ENCODE measurements around the gene PTX4.
"Not testable (repeated sequence)": the region's sequence is repeated elsewhere in the genome, so short reads cannot be mapped to it uniquely, and the experiment has no call there.

The PTX4 gene

GRCh38 chr16:1488054-1488601 lies 616 bp downstream of the PTX4 start:
- no peak overlapping the region for H3K27ac ChIP-seq (ENCODE audit: low read length)
- no peak overlapping the region for H3K4me3 ChIP-seq (ENCODE audit: low read depth in 1 of 2, low read length in 2 of 2)
- H3K4me1 ChIP-seq (ENCODE audit: control insufficient read depth in 1 of 2, insufficient read depth in 2 of 2, low read length in 2 of 2): peaks cover 6 to 7% of the 10 kb centered on the region in 2 donors
- H3K9me3 ChIP-seq (ENCODE audit: control insufficient read depth in 1 of 2, low read length in 2 of 2): no peaks in the 10 kb centered on the region
- H3K27me3 ChIP-seq (ENCODE audit: low read depth, low read length): no peaks in the 10 kb centered on the region
- no peaks in the 10 kb centered on the region for H3K36me3 ChIP-seq (ENCODE audit: control insufficient read depth in 1 of 2, insufficient read depth in 2 of 2, low read length in 2 of 2)

GRCh38 chr16:1487395-1488053 lies 1.2 kb downstream of the PTX4 start:
- peaks cover 2% of the 10 kb centered on the region in 2 donors for H3K4me1 ChIP-seq (ENCODE audit: control insufficient read depth in 1 of 2, insufficient read depth in 2 of 2, low read length in 2 of 2)
- no peaks in the 10 kb centered on the region for H3K9me3 ChIP-seq (ENCODE audit: control insufficient read depth in 1 of 2, low read length in 2 of 2)
- no peak overlapping the region for H3K27ac ChIP-seq (ENCODE audit: low read length)
- H3K4me3 ChIP-seq (ENCODE audit: low read depth in 1 of 2, low read length in 2 of 2): no peak overlapping the region
- H3K27me3 ChIP-seq (ENCODE audit: low read depth, low read length): no peaks in the 10 kb centered on the region
- no peaks in the 10 kb centered on the region for H3K36me3 ChIP-seq (ENCODE audit: control insufficient read depth in 1 of 2, insufficient read depth in 2 of 2, low read length in 2 of 2)

- H3K27ac ChIP-seq (ENCODE audit: low read length): no peak overlapping the region
- no peak overlapping the region for H3K4me3 ChIP-seq (ENCODE audit: low read depth in 1 of 2, low read length in 2 of 2)
- H3K27me3 ChIP-seq (ENCODE audit: low read depth, low read length): no peaks in the 10 kb centered on the region
- no peaks in the 10 kb centered on the region for H3K9me3 ChIP-seq (ENCODE audit: control insufficient read depth in 1 of 2, low read length in 2 of 2)
- H3K4me1 ChIP-seq (ENCODE audit: control insufficient read depth in 1 of 2, insufficient read depth in 2 of 2, low read length in 2 of 2): no peaks in the 10 kb centered on the region
- H3K36me3 ChIP-seq (ENCODE audit: control insufficient read depth in 1 of 2, insufficient read depth in 2 of 2, low read length in 2 of 2): no peaks in the 10 kb centered on the region
Observed at GRCh38 chr16:1486551-1487390, 2.0 kb downstream of the PTX4 start.

GRCh38 chr16:1485847-1486496 lies 2.8 kb downstream of the PTX4 start:
- H3K4me1 ChIP-seq (ENCODE audit: control insufficient read depth in 1 of 2, insufficient read depth in 2 of 2, low read length in 2 of 2): no peaks in the 10 kb centered on the region
- H3K27me3 ChIP-seq (ENCODE audit: low read depth, low read length): no peaks in the 10 kb centered on the region
- H3K9me3 ChIP-seq (ENCODE audit: control insufficient read depth in 1 of 2, low read length in 2 of 2): no peaks in the 10 kb centered on the region
- H3K36me3 ChIP-seq (ENCODE audit: control insufficient read depth in 1 of 2, insufficient read depth in 2 of 2, low read length in 2 of 2): no peaks in the 10 kb centered on the region
- H3K4me3 ChIP-seq (ENCODE audit: low read depth in 1 of 2, low read length in 2 of 2): no peak overlapping the region
- no peak overlapping the region for H3K27ac ChIP-seq (ENCODE audit: low read length)

- Histone ChIP-seq H3K4me1 (ENCODE audit: control insufficient read depth in 1 of 2, insufficient read depth in 2 of 2, low read length in 2 of 2) (no peaks in the 10 kb centered on the region), H3K27me3 (ENCODE audit: low read depth, low read length) (no peaks in the 10 kb centered on the region), H3K9me3 (ENCODE audit: control insufficient read depth in 1 of 2, low read length in 2 of 2) (no peaks in the 10 kb centered on the region), H3K4me3 (ENCODE audit: low read depth in 1 of 2, low read length in 2 of 2) (no peak overlapping the region), H3K27ac (ENCODE audit: low read length) (no peak overlapping the region), H3K36me3 (ENCODE audit: control insufficient read depth in 1 of 2, insufficient read depth in 2 of 2, low read length in 2 of 2) (no peaks in the 10 kb centered on the region)
Observed at GRCh38 chr16:1481906-1482835, 6.6 kb downstream of the PTX4 start.

GRCh38 chr16:1478937-1479336 lies 9.8 kb downstream of the PTX4 start:
- H3K36me3 ChIP-seq (ENCODE audit: control insufficient read depth in 1 of 2, insufficient read depth in 2 of 2, low read length in 2 of 2); H3K27ac ChIP-seq (ENCODE audit: low read length); H3K9me3 ChIP-seq (ENCODE audit: control insufficient read depth in 1 of 2, low read length in 2 of 2); H3K27me3 ChIP-seq (ENCODE audit: low read depth, low read length); H3K4me3 ChIP-seq (ENCODE audit: low read depth in 1 of 2, low read length in 2 of 2): not testable (repeated sequence)
- peaks cover 0 to 10% of the 10 kb centered on the region in 2 donors for H3K4me1 ChIP-seq (ENCODE audit: control insufficient read depth in 1 of 2, insufficient read depth in 2 of 2, low read length in 2 of 2)

- no peak overlapping the region for H3K27ac ChIP-seq (ENCODE audit: low read length)
- H3K36me3 ChIP-seq (ENCODE audit: control insufficient read depth in 1 of 2, insufficient read depth in 2 of 2, low read length in 2 of 2): no peaks in the 10 kb centered on the region
- H3K4me1 ChIP-seq (ENCODE audit: control insufficient read depth in 1 of 2, insufficient read depth in 2 of 2, low read length in 2 of 2): peaks cover 3 to 23% of the 10 kb centered on the region in 2 donors
- no peak overlapping the region for H3K4me3 ChIP-seq (ENCODE audit: low read depth in 1 of 2, low read length in 2 of 2)
- no peaks in the 10 kb centered on the region for H3K27me3 ChIP-seq (ENCODE audit: low read depth, low read length)
- H3K9me3 ChIP-seq (ENCODE audit: control insufficient read depth in 1 of 2, low read length in 2 of 2): no peaks in the 10 kb centered on the region
Observed at GRCh38 chr16:1477033-1477432, 11.7 kb downstream of the PTX4 start.

- Histone ChIP-seq H3K27ac (ENCODE audit: low read length) (peak overlapping the region; percentile 69), H3K27me3 (ENCODE audit: low read depth, low read length) (no peaks in the 10 kb centered on the region), H3K4me3 (ENCODE audit: low read depth in 1 of 2, low read length in 2 of 2) (peak overlapping the region; percentile 80 to 91), H3K36me3 (ENCODE audit: control insufficient read depth in 1 of 2, insufficient read depth in 2 of 2, low read length in 2 of 2) (no peaks in the 10 kb centered on the region), H3K4me1 (ENCODE audit: control insufficient read depth in 1 of 2, insufficient read depth in 2 of 2, low read length in 2 of 2) (peaks cover 3 to 37% of the 10 kb centered on the region in 2 donors), H3K9me3 (ENCODE audit: control insufficient read depth in 1 of 2, low read length in 2 of 2) (no peaks in the 10 kb centered on the region)
Observed at GRCh38 chr16:1475552-1476114, 13.1 kb downstream of the PTX4 start.

GRCh38 chr16:1474796-1475551 lies 13.8 kb downstream of the PTX4 start, which contains the start of gene CLCN7:
Gene CLCN7 (minus strand): TSS chr16:1475028. CDS start chr16:1474974, 54 bp downstream.
- Histone ChIP-seq H3K4me3 (ENCODE audit: low read depth in 1 of 2, low read length in 2 of 2) (peak within 1 kb of the TSS; percentile 80 to 91), H3K27ac (ENCODE audit: low read length) (peak within 1 kb of the TSS; percentile 69), H3K36me3 (ENCODE audit: control insufficient read depth in 1 of 2, insufficient read depth in 2 of 2, low read length in 2 of 2) (no peaks in the 10 kb centered on the region), H3K9me3 (ENCODE audit: control insufficient read depth in 1 of 2, low read length in 2 of 2) (no peaks in the 10 kb centered on the region), H3K27me3 (ENCODE audit: low read depth, low read length) (no peaks in the 10 kb centered on the region), H3K4me1 (ENCODE audit: control insufficient read depth in 1 of 2, insufficient read depth in 2 of 2, low read length in 2 of 2) (peaks cover 3 to 42% of the 10 kb centered on the region in 2 donors)
